Omental fat pad (tissue), 4 donors: ENCODE results near the gene CDH18. TPM values are rescaled to one million over a fixed set of nuclear protein-coding genes. Genes with fewer than 3 reads are reported as not detected.

Source experiments
- ATAC-seq: fragments of 150-250 bp; one replicate; pipeline ENCODE4 v1.9.1; 2016; ENCODE audit warnings: mild to moderate bottlenecking, moderate library complexity; ENCODE audit not compliant: low FRiP score
- DNase-seq: peaks from one replicate; pipeline ENCODE4 v3.0.0-alpha.2; 2019; ENCODE audit warnings: low spot score
- total RNA-seq, 4 donors: library from RNA; depleted of rRNA; stranded (reverse); fragments of >200 nt; gene quantifications; one replicate each; pipeline ENCODE4 v1.1.0, GENCODE V29; 2016
- TF ChIP-seq, protein P1 (sequence below), 3 donors: fragments of 450-650 bp; IDR thresholded peaks; one replicate each; pipeline ENCODE4 v1.5.1; 2016 to 2017; ENCODE audit warnings: antibody characterized with exemption in 3 of 3, mild to moderate bottlenecking in 3 of 3, moderate library complexity in 2 of 3

The CDH18 gene
- total RNA-seq, 4 donors from 2014 or later = not detected

DNA sequence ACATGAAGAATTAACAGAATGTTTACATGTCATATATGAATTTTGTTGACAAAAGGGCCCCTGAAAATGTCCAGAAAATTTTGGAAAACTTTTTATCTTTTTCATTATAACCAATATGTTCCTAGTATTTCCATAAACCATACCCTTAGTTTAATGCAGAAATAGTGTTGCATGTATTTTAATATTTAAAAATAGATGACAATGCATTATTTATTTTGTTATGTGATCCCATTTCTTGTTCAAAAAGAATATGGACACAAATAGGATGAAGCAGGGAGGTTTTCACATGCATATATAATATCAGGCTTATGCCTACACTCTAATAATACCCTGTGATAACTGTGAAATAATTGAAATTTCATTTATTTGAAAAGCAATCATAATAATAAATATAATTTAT, 500.5 kb downstream of the CDH18 start:
- TF ChIP-seq, protein P1, sequence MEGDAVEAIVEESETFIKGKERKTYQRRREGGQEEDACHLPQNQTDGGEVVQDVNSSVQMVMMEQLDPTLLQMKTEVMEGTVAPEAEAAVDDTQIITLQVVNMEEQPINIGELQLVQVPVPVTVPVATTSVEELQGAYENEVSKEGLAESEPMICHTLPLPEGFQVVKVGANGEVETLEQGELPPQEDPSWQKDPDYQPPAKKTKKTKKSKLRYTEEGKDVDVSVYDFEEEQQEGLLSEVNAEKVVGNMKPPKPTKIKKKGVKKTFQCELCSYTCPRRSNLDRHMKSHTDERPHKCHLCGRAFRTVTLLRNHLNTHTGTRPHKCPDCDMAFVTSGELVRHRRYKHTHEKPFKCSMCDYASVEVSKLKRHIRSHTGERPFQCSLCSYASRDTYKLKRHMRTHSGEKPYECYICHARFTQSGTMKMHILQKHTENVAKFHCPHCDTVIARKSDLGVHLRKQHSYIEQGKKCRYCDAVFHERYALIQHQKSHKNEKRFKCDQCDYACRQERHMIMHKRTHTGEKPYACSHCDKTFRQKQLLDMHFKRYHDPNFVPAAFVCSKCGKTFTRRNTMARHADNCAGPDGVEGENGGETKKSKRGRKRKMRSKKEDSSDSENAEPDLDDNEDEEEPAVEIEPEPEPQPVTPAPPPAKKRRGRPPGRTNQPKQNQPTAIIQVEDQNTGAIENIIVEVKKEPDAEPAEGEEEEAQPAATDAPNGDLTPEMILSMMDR (IDR thresholded peaks at IDR 0.05) = no peak
- ATAC-seq (no peak), DNase-seq (no peak)

DNA sequence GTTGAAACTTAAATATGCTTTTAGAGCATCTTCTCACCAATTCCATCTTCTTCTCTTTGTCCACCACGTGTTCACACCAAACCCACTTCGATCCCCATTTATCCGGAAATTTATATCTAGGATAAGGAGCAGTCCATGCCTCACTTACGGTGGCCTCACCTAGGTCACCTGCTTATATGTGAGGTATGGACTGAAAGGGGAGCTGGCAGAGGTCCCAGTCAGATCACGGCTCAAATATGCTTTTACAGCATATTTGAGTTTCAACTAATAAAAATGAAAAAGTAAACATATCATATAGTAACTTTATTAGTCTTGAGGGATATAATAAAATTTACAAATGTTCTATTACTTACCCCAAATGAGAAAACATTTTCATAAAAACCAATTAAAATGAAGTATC, 508.4 kb downstream of the CDH18 start:
- no peak for DNase-seq
- ATAC-seq = no peak
- TF ChIP-seq, protein P1 (IDR thresholded peaks at IDR 0.05) = no peak

DNA sequence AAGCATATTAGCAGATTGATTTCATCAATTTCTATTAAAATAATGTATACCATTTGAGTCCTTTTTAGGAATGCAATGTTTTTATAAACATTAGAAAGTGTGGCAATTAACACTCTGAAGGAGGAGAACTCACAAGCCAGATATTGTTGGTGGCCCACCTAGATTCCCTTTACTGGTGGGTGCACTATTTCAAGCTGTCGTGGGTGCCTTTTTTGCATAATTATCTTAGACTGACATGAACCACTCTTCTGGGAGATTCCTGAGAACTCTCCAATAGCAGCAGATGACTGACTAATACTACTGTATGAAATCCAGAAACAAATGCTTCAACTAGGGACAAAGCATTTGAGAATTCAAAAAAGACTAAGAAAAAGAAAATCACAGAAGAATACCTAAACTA, 526.0 kb downstream of the CDH18 start:
- no peak for ATAC-seq
- TF ChIP-seq, protein P1 (IDR thresholded peaks at IDR 0.05) = no peak
- no peak for DNase-seq

DNA sequence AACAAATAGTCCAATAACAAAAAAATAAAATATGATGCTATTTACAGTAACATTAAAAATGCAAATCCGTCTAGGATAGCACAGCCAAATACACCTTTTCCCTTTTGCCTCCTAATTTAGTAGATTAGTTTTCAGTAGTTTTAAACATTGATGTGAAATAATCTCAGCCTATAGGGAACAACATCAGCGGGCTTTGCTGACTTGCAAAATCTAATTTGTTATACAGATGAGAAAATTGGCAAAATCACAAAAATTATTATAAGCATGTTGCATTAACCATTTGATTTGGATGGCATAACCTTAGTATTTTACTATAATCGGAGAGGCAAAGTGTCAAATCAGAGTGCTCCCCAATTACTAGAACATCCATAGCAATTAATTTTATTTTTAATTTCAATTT, 563.5 kb downstream of the CDH18 start:
- ATAC-seq (no peak), DNase-seq (no peak)
- TF ChIP-seq, protein P1 (IDR thresholded peaks at IDR 0.05) = no peak
